H9 (cell line): ENCODE data around the gene C2orf42. TPM values are rescaled to one million over a fixed set of nuclear protein-coding genes. Genes with fewer than 3 reads are reported as not detected.

ENCODE experiments used
- DNase-seq: peaks from one replicate; pipeline ENCODE4 v3.0.0-alpha.2; 2017
- H2AFZ ChIP-seq: one replicate; pipeline ENCODE4 v1.6.1; 2013; ENCODE audit warnings: mild to moderate bottlenecking, low read length, control low read depth, moderate library complexity
- H2AK5ac ChIP-seq: 2 replicates; pipeline ENCODE4 v1.6.1; 2013; ENCODE audit warnings: low read length, control low read depth, mixed read lengths; ENCODE audit not compliant: insufficient read length
- H2BK120ac ChIP-seq: one replicate; pipeline ENCODE4 v1.6.1; 2013; ENCODE audit warnings: low read depth, mild to moderate bottlenecking, low read length, control low read depth, inconsistent platforms; ENCODE audit not compliant: poor library complexity, severe bottlenecking
- H2BK12ac ChIP-seq: 2 replicates; pipeline ENCODE4 v1.6.1; 2013; ENCODE audit warnings: low read length, control low read depth, mixed read lengths, low read depth; ENCODE audit not compliant: insufficient read length
- H2BK15ac ChIP-seq: 2 replicates; pipeline ENCODE4 v1.6.1; 2013; ENCODE audit warnings: low read depth, low read length, control low read depth
- H2BK20ac ChIP-seq: one replicate; pipeline ENCODE4 v1.6.1; 2013; ENCODE audit warnings: low read depth, mild to moderate bottlenecking, low read length, control low read depth, inconsistent platforms; ENCODE audit not compliant: poor library complexity, severe bottlenecking
- H2BK5ac ChIP-seq: 2 replicates; pipeline ENCODE4 v1.6.1; 2013; ENCODE audit warnings: low read length, control low read depth, mixed read lengths; ENCODE audit not compliant: insufficient read length
- H3K14ac ChIP-seq: 2 replicates; pipeline ENCODE4 v1.6.1; 2013; ENCODE audit warnings: low read length, control low read depth; ENCODE audit not compliant: insufficient read depth
- H3K18ac ChIP-seq: 2 replicates; pipeline ENCODE4 v1.6.1; 2013; ENCODE audit warnings: low read depth, mild to moderate bottlenecking, mixed read lengths, low read length, control low read depth; ENCODE audit not compliant: insufficient read length
- H3K23ac ChIP-seq: 2 replicates; pipeline ENCODE4 v1.6.1; 2013; ENCODE audit warnings: low read length, control low read depth, mixed read lengths, low read depth; ENCODE audit not compliant: insufficient read length
- H3K23me2 ChIP-seq: 2 replicates; pipeline ENCODE4 v1.6.1; 2013; ENCODE audit warnings: low read depth, mild to moderate bottlenecking, mixed read lengths, low read length, control low read depth; ENCODE audit not compliant: insufficient read length, poor library complexity, severe bottlenecking
- H3K27ac ChIP-seq: 2 replicates; pipeline ENCODE4 v1.5.1; 2013; ENCODE audit warnings: low read length, control low read depth, mixed read lengths, low read depth; ENCODE audit not compliant: insufficient read length
- H3K27me3 ChIP-seq: 2 replicates; pipeline ENCODE4 v1.6.1; 2013; ENCODE audit warnings: low read length, control low read depth, inconsistent platforms; ENCODE audit not compliant: insufficient read depth
- H3K4ac ChIP-seq: 2 replicates; pipeline ENCODE4 v1.6.1; 2013; ENCODE audit warnings: low read depth, mild to moderate bottlenecking, control low read depth, inconsistent platforms, low read length, moderate library complexity
- H3K4me1 ChIP-seq: 2 replicates; pipeline ENCODE4 v1.6.1; 2013; ENCODE audit warnings: low read length, control low read depth, inconsistent platforms; ENCODE audit not compliant: insufficient read depth
- H3K4me2 ChIP-seq: 2 replicates; pipeline ENCODE4 v1.6.1; 2013; ENCODE audit warnings: low read length, control low read depth, mixed read lengths; ENCODE audit not compliant: insufficient read length, insufficient read depth
- H3K56ac ChIP-seq: 2 replicates; pipeline ENCODE4 v1.6.1; 2013; ENCODE audit warnings: low read depth, mild to moderate bottlenecking, mixed read lengths, low read length, control low read depth; ENCODE audit not compliant: insufficient read length
- H3K79me1 ChIP-seq: 2 replicates; pipeline ENCODE4 v1.6.1; 2013; ENCODE audit warnings: low read depth, mild to moderate bottlenecking, moderate library complexity, low read length, control low read depth, inconsistent platforms; ENCODE audit not compliant: insufficient read depth, poor library complexity, severe bottlenecking
- H3K79me2 ChIP-seq: 2 replicates; pipeline ENCODE4 v1.6.1; 2013; ENCODE audit warnings: low read length, control low read depth, inconsistent platforms; ENCODE audit not compliant: insufficient read depth
- H3K9ac ChIP-seq: 2 replicates; pipeline ENCODE4 v1.6.1; 2013; ENCODE audit warnings: low read length, control low read depth, mixed read lengths; ENCODE audit not compliant: insufficient read length; ENCODE audit errors: extremely low read depth
- H3K9me3 ChIP-seq: one replicate; pipeline ENCODE4 v1.6.1; 2013; ENCODE audit warnings: low read depth, low read length, inconsistent platforms; ENCODE audit not compliant: control insufficient read depth
- H3T11ph ChIP-seq: one replicate; pipeline ENCODE4 v1.6.1; 2013; ENCODE audit warnings: mild to moderate bottlenecking, low read length, control low read depth, inconsistent platforms
- H4K20me1 ChIP-seq: one replicate; pipeline ENCODE4 v1.6.1; 2013; ENCODE audit not compliant: control insufficient read depth, insufficient read length, insufficient read depth
- H4K5ac ChIP-seq: 2 replicates; pipeline ENCODE4 v1.6.1; 2013; ENCODE audit warnings: low read depth, mild to moderate bottlenecking, mixed read lengths, low read length, control low read depth; ENCODE audit not compliant: insufficient read length
- H4K8ac ChIP-seq: replicated peaks from 2 replicates; pipeline ENCODE4 v1.6.1; 2013; ENCODE audit warnings: low read length, control low read depth, mixed read lengths, low read depth; ENCODE audit not compliant: insufficient read length
- H4K91ac ChIP-seq: 2 replicates; pipeline ENCODE4 v1.6.1; 2013; ENCODE audit warnings: low read depth, mild to moderate bottlenecking, moderate library complexity, mixed read lengths, low read length, control low read depth; ENCODE audit not compliant: insufficient read length
- H3K27ac Mint-ChIP-seq, 3 experiments: 2 replicates in 2 of 3; 3 replicates in 1 of 3; pipeline ENCODE4 v1.8.0; 2020 to 2021; ENCODE audit warnings: mixed read lengths in 3 of 3, mild to moderate bottlenecking in 1 of 3, moderate library complexity in 1 of 3
- H3K27me3 Mint-ChIP-seq: 2 replicates; pipeline ENCODE4 v1.8.0; 2021; ENCODE audit warnings: low read depth, mild to moderate bottlenecking, moderate library complexity, mixed read lengths
- H3K36me3 Mint-ChIP-seq, 3 experiments: 2 replicates in 2 of 3; 3 replicates in 1 of 3; pipeline ENCODE4 v1.8.0; 2020 to 2021; ENCODE audit warnings: low read depth in 3 of 3, mixed read lengths in 3 of 3; ENCODE audit not compliant: insufficient read depth in 1 of 3
- H3K4me1 Mint-ChIP-seq, 2 experiments: 2 replicates each; pipeline ENCODE4 v1.8.0; 2020; ENCODE audit warnings: mixed read lengths in 2 of 2
- H3K4me3 Mint-ChIP-seq, 2 experiments: 2 replicates in 1 of 2; 3 replicates in 1 of 2; pipeline ENCODE4 v1.8.0; 2020 to 2021; ENCODE audit warnings: mild to moderate bottlenecking in 2 of 2, mixed read lengths in 2 of 2, moderate library complexity in 1 of 2
- H3K9me3 Mint-ChIP-seq, 2 experiments: 2 replicates in 1 of 2; 3 replicates in 1 of 2; pipeline ENCODE4 v1.8.0; 2020; ENCODE audit warnings: mild to moderate bottlenecking in 2 of 2, mixed read lengths in 2 of 2, moderate library complexity in 1 of 2
- WGBS: extraction: QIAGEN DNeasy Blood & Tissue Kit; methylation state at CpG from one replicate; pipeline ENCODE4 v1.1.7; 2013; ENCODE audit warnings: missing lambda C conversion rate, low lambda C conversion rate, mixed read lengths; ENCODE audit not compliant: insufficient read length; ENCODE audit errors: extremely low coverage; 5-methylcytosine and 5-hydroxymethylcytosine counted together
- total RNA-seq: library from RNA; stranded (reverse); gene quantifications from 2 replicates; pipeline ENCODE4 v1.2.1, GENCODE V29; 2021
- TF ChIP-seq, protein P1 (sequence below): fragments of 200-600 bp; sonication (generic); conservative IDR thresholded peaks from 3 replicates; pipeline ENCODE4 v1.8.0; 2021; ENCODE audit warnings: antibody characterized with exemption, mild to moderate bottlenecking

Gene C2orf42
- total RNA-seq, 1 experiment from 2014 or later: 19.0 TPM

DNA sequence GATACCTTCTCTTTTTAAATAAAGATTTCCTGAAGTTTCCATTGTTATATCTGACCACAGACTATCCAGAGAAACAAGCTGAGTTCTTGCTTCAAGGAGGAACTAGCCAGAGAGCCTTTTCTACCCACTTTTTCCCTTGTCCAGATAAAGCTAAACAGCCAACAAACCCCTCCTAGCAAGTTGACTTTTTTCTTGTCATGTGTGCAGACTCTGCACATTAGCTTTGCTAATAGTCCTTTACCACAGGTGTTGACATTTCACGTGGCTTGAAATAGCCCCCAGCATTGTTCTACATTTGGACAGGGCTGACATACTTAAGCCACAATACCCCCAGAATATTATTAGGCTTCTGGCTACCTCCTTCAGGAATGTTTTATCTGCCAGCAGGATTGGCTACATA is 62.8 kb downstream of the C2orf42 start:
- 0 out of 7 replicates have a peak, but pooled peaks cover 0 to 4% (median 0%) of the 10 kb centered on the region in 3 experiments for H3K36me3 Mint-ChIP-seq
- no peak for DNase-seq
- H3K9me3 Mint-ChIP-seq: no peaks in the 10 kb centered on the region; a peak in 2 of 5 replicates
- H3K4me1 ChIP-seq: peaks cover 9% of the 10 kb centered on the region
- H3K14ac ChIP-seq: no peak overlapping the region
- no peak overlapping the region for H3K9ac ChIP-seq
- H4K91ac ChIP-seq: no peak overlapping the region
- H3K79me2 ChIP-seq: no peaks in the 10 kb centered on the region
- H2AFZ ChIP-seq: no peak overlapping the region
- no CpG with 5 or more reads among the region's 1 CpG for WGBS
- H4K5ac ChIP-seq: no peak overlapping the region
- H2BK15ac ChIP-seq: no peak overlapping the region
- H3K27me3 Mint-ChIP-seq: no peaks in the 10 kb centered on the region
- H2BK20ac ChIP-seq: no peak overlapping the region
- TF ChIP-seq, protein P1, sequence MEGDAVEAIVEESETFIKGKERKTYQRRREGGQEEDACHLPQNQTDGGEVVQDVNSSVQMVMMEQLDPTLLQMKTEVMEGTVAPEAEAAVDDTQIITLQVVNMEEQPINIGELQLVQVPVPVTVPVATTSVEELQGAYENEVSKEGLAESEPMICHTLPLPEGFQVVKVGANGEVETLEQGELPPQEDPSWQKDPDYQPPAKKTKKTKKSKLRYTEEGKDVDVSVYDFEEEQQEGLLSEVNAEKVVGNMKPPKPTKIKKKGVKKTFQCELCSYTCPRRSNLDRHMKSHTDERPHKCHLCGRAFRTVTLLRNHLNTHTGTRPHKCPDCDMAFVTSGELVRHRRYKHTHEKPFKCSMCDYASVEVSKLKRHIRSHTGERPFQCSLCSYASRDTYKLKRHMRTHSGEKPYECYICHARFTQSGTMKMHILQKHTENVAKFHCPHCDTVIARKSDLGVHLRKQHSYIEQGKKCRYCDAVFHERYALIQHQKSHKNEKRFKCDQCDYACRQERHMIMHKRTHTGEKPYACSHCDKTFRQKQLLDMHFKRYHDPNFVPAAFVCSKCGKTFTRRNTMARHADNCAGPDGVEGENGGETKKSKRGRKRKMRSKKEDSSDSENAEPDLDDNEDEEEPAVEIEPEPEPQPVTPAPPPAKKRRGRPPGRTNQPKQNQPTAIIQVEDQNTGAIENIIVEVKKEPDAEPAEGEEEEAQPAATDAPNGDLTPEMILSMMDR: no peak
- no peaks in the 10 kb centered on the region for H3K79me1 ChIP-seq
- no peaks in the 10 kb centered on the region for H4K20me1 ChIP-seq
- H3K18ac ChIP-seq: no peak overlapping the region
- no peak overlapping the region for H3K4ac ChIP-seq
- H3K27ac ChIP-seq: no peak overlapping the region
- no peak overlapping the region for H3K4me2 ChIP-seq
- peaks cover 42 to 52% of the 10 kb centered on the region in 2 experiments for H3K4me1 Mint-ChIP-seq
- H3K27ac Mint-ChIP-seq: peak overlapping the region in 1 of 3 experiments; percentile 79; a peak in 1 of 7 replicates
- no peak overlapping the region for H4K8ac ChIP-seq
- H2BK12ac ChIP-seq: no peak overlapping the region
- H3K56ac ChIP-seq: no peak overlapping the region
- H3K23me2 ChIP-seq: no peaks in the 10 kb centered on the region
- no peak overlapping the region for H3K4me3 Mint-ChIP-seq
- no peak overlapping the region for H3T11ph ChIP-seq
- H3K23ac ChIP-seq: no peak overlapping the region
- no peak overlapping the region for H2AK5ac ChIP-seq
- no peaks in the 10 kb centered on the region for H3K9me3 ChIP-seq
- no peaks in the 10 kb centered on the region for H3K27me3 ChIP-seq
- no peak overlapping the region for H2BK5ac ChIP-seq
- H2BK120ac ChIP-seq: no peak overlapping the region
